K562 (cell line): ENCODE results near the gene ZNF500. TPM values are rescaled to one million over a fixed set of nuclear protein-coding genes. Genes with fewer than 3 reads are reported as not detected.

Experiments
- ATF1 ChIP-seq, 2 experiments: fragments of 450-650 bp in 1 of 2; IDR thresholded peaks; 2 replicates each; pipeline ENCODE4 v1.6.1; 2016; ENCODE audit warnings: missing compliant biosample characterization in 1 of 2, missing genetic modification characterization in 1 of 2
- CREB1 ChIP-seq, 2 experiments: sonication (generic) in 1 of 2; formaldehyde crosslinking in 1 of 2; IDR thresholded peaks; 2 replicates each; pipeline versions ENCODE4 v1.6.1 to v1.8.0; 2012 to 2022; ENCODE audit warnings: inconsistent platforms in 1 of 2, mild to moderate bottlenecking in 1 of 2, missing genetic modification reagents in 1 of 2, moderate library complexity in 1 of 2
- FIP1L1 ChIP-seq: fragments of 200-400 bp; formaldehyde crosslinking; IDR thresholded peaks from 2 replicates; pipeline ENCODE4 v1.6.1; 2018; ENCODE audit warnings: mild to moderate bottlenecking, low read depth, low read length; ENCODE audit not compliant: poor library complexity, severe bottlenecking
- FOXK2 ChIP-seq, 2 experiments: fragments of 450-650 bp; IDR thresholded peaks in 1 of 2; conservative IDR thresholded peaks in 1 of 2; 2 replicates each; pipeline ENCODE4 v1.6.1; 2016; ENCODE audit warnings: low read depth in 2 of 2, mild to moderate bottlenecking in 1 of 2
- KAT8 ChIP-seq: fragments of 450-650 bp; IDR thresholded peaks from 2 replicates; pipeline ENCODE4 v1.6.1; 2016; ENCODE audit warnings: low read depth, mild to moderate bottlenecking
- NFATC3 ChIP-seq: fragments of 450-650 bp; IDR thresholded peaks from 2 replicates; pipeline ENCODE4 v1.6.1; 2017; ENCODE audit warnings: mild to moderate bottlenecking
- OTX1 ChIP-seq: fragments of 450-650 bp; formaldehyde crosslinking; IDR thresholded peaks from 2 replicates; pipeline ENCODE4 v1.4.0; 2022; ENCODE audit warnings: mild to moderate bottlenecking
- RERE ChIP-seq: sonication (generic); formaldehyde crosslinking; IDR thresholded peaks from 2 replicates; pipeline ENCODE4 v1.8.0; 2023; ENCODE audit warnings: missing genetic modification reagents, mild to moderate bottlenecking, borderline replicate concordance
- YY1 ChIP-seq, 3 experiments: IDR thresholded peaks; 2 replicates each; pipeline ENCODE4 v1.6.1; 2011; ENCODE audit warnings: low read length in 2 of 3, mild to moderate bottlenecking in 2 of 3, moderate library complexity in 2 of 3, borderline replicate concordance in 1 of 3, control low read depth in 1 of 3, low read depth in 1 of 3; ENCODE audit not compliant: insufficient read depth in 3 of 3, insufficient replicate concordance in 2 of 3, control insufficient read depth in 1 of 3, insufficient read length in 1 of 3; ENCODE audit errors: extremely low read depth in 1 of 3
- ZNF75A ChIP-seq: fragments of 450-650 bp; formaldehyde crosslinking; IDR thresholded peaks from 2 replicates; pipeline ENCODE4 v1.4.0; 2020; ENCODE audit warnings: mild to moderate bottlenecking
- polyA plus RNA-seq, 8 experiments: library from polyadenylated mRNA; depleted of rRNA in 4 of 8; stranded (reverse) in 5 of 8; unstranded in 3 of 8; fragments of >200 nt; fragmentation: Nextera tagmentation in 2 of 8; fragmentation: Illumina TruSeq in 1 of 8; extraction: Ambion mirVana in 2 of 8; extraction: Trizol in 1 of 8; gene quantifications; 2 replicates each; pipeline versions ENCODE4 v1.2.1 to v1.2.3, GENCODE V29; 2011 to 2014; ENCODE audit warnings: inconsistent platforms in 1 of 8, missing spikeins in 1 of 8
- total RNA-seq, 7 experiments: library from RNA; depleted of rRNA in 6 of 7; stranded (reverse); fragments of >200 nt in 6 of 7; fragmentation: Illumina TruSeq in 2 of 7; extraction: Trizol in 2 of 7; gene quantifications; 2 replicates each; pipeline versions ENCODE4 v1.2.1 to v1.2.3, GENCODE V29; 2011 to 2021; ENCODE audit warnings: low replicate concordance in 1 of 7
- TF ChIP-seq, protein P1 (sequence below), 2 experiments: fragments of 450-650 bp; formaldehyde crosslinking in 1 of 2; IDR thresholded peaks; 2 replicates each; pipeline versions ENCODE4 v1.4.0 to v1.6.1; 2014 to 2020; ENCODE audit warnings: mild to moderate bottlenecking in 2 of 2, borderline replicate concordance in 1 of 2, low read depth in 1 of 2

The ZNF500 gene
- total and polyA plus RNA-seq, 9 of the 15 experiments (the other 6 are each of a cell fraction or from before 2014, with no cell fraction given) = 0.80 to 20.8 (median 5.3) TPM

DNA sequence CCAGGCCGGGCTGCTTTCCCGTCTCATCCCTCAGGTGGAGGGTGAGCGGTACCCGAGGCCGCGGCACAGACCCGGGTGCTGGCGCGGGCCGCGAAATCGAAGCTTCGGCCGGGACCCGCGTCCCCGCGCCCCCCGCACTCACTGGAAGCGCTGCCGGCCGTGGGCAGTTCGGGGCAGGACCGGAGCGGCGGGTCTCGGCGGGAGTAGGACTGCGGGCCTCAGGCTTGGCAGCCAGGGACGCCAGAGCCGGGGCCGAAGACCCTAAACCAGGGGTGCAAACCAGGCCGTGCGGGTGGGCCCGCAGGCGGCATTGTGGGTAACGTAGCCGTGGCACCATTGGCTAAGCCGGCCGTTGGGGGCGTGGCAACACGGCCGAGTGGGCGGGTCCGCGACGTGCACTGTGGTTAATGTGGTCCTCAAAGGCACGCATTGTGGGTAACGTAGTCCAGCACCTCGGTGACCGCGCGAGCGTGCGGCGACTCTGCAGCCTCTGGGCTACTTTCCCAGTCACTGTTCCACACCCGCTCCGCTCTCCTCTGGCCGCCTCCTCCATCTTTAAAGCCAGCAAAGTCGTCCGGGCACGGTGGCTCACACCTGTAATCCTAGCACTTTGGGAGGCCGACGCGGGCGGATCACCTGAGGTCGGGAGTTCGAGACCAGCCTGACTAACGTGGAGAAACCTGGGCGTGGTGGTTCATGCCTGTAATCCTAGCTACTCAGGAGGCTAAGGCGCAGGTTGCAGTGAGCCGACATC, at the start of gene ZNF500 (continued):
- TF ChIP-seq RERE = no peak
- TF ChIP-seq FOXK2 (conservative IDR thresholded peaks at IDR 0.05 in 1 of 2, IDR thresholded peaks at IDR 0.05 in 1 of 2; ENCODE audit: low read depth in 2 of 2) = peak; percentile 80 to 85
- TF ChIP-seq NFATC3 = no peak
- no peak for TF ChIP-seq KAT8
- peak; percentile 34 for TF ChIP-seq FIP1L1
- TF ChIP-seq ZNF75A = no peak
- peak; percentile 55 for TF ChIP-seq CREB1 (IDR thresholded peaks at IDR 0.05)
- TF ChIP-seq CREB1 (CRISPR knock-in tag; IDR thresholded peaks at IDR 0.05) = peak; percentile 84
- TF ChIP-seq ATF1 (CRISPR knock-in tag; IDR thresholded peaks at IDR 0.05) = peak; percentile 32; the same call in 1 of the 2 replicates
- peak; percentile 86 for TF ChIP-seq ATF1 (tag; IDR thresholded peaks at IDR 0.05)
- 0 out of 2 replicates have a peak, but pooled peaks have one; percentile 9 for TF ChIP-seq OTX1 (CRISPR knock-in tag)
- TF ChIP-seq, protein P1, sequence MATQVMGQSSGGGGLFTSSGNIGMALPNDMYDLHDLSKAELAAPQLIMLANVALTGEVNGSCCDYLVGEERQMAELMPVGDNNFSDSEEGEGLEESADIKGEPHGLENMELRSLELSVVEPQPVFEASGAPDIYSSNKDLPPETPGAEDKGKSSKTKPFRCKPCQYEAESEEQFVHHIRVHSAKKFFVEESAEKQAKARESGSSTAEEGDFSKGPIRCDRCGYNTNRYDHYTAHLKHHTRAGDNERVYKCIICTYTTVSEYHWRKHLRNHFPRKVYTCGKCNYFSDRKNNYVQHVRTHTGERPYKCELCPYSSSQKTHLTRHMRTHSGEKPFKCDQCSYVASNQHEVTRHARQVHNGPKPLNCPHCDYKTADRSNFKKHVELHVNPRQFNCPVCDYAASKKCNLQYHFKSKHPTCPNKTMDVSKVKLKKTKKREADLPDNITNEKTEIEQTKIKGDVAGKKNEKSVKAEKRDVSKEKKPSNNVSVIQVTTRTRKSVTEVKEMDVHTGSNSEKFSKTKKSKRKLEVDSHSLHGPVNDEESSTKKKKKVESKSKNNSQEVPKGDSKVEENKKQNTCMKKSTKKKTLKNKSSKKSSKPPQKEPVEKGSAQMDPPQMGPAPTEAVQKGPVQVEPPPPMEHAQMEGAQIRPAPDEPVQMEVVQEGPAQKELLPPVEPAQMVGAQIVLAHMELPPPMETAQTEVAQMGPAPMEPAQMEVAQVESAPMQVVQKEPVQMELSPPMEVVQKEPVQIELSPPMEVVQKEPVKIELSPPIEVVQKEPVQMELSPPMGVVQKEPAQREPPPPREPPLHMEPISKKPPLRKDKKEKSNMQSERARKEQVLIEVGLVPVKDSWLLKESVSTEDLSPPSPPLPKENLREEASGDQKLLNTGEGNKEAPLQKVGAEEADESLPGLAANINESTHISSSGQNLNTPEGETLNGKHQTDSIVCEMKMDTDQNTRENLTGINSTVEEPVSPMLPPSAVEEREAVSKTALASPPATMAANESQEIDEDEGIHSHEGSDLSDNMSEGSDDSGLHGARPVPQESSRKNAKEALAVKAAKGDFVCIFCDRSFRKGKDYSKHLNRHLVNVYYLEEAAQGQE (IDR thresholded peaks at IDR 0.05; ENCODE audit: borderline replicate concordance) = no peak
- TF ChIP-seq, protein P1 (CRISPR knock-in tag; IDR thresholded peaks at IDR 0.05; ENCODE audit: low read depth) = 0 out of 2 replicates have a peak, but pooled peaks have one; percentile 38
- TF ChIP-seq YY1 (IDR thresholded peaks at IDR 0.05; ENCODE audit: borderline replicate concordance in 1 of 3, control insufficient read depth in 1 of 3, extremely low read depth in 1 of 3, insufficient read depth in 3 of 3, insufficient read length in 1 of 3, insufficient replicate concordance in 2 of 3, low read depth in 1 of 3, low read length in 2 of 3) = peak in 2 of 3 experiments; percentile 29 to 77
